ENCODE measurements around the gene HLA-DPA1.

DNA sequence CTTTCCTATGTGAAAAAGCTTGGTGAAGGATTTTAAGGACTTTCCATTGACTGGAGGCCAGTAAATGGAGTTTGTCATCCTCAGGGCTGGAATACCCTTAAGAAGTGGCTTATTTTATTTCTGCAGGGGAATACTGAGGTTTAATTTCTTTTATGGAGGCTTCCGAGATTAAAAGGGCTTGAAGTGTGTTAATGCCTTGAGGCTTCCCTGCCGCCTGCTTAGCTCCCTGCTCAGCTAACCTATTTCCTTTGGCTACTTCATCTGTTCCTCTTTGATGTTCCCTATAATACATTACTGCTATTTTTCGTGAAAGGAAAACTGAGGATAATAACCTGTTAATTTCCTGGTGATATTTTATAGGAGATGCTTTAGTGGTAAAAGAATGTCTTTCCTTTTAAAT, 46.6 kb upstream of the HLA-DPA1 start:
- TF ChIP-seq FOXA1 (IDR thresholded peaks at IDR 0.05) (no peak), FOXM1 (IDR thresholded peaks at IDR 0.05; ENCODE audit: borderline replicate concordance) (no peak)
